GM20431 (cell line): ENCODE measurements around the gene MARCHF10.

Experiments used
- in situ Hi-C: fragments of 300-500 bp; cut with MseI, MboI; formaldehyde crosslinking; loops from one replicate; pipeline ENCODE4 v1.15.0; 2020; ENCODE audit warnings: low sequenced_read_pairs; ENCODE audit not compliant: unreplicated experiment

The MARCHF10 gene

DNA sequence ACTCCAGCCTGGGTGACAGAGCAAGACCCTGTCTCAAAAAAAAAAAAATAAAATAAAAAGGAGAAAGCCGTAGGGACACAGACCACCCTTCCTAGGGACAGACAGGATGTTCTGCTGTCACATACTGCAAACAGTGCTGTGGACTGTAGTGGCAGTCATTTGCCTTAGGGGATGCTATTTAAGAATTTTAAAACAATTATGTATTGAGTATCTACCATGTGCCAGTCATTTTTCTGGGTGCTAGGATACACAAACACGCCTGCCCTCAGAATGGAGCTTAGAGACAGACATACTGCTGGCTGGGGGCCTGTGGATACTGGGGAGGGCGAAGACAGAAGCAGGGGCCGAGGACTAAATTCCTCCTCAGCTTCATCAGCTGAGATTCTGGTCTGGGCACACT is 135.2 kb downstream of the MARCHF10 start:
- in situ Hi-C loops, result no loop called here

DNA sequence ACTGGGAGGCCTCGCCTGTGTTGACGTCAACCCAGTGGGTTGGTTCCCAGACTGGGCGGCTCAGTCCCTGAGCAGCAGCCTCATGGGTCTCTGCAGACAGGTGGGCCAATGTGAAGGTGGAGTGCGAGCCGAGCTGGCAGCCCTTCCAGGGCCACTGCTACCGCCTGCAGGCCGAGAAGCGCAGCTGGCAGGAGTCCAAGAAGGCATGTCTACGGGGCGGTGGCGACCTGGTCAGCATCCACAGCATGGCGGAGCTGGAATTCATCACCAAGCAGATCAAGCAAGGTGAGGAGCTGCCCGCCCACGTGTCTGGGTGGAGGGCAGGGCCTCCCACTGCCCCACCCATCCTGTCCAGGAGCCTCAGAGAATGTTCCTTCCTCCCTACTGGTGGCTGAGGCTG is 136.6 kb downstream of the MARCHF10 start:
- in situ Hi-C loops, result no loop called here

DNA sequence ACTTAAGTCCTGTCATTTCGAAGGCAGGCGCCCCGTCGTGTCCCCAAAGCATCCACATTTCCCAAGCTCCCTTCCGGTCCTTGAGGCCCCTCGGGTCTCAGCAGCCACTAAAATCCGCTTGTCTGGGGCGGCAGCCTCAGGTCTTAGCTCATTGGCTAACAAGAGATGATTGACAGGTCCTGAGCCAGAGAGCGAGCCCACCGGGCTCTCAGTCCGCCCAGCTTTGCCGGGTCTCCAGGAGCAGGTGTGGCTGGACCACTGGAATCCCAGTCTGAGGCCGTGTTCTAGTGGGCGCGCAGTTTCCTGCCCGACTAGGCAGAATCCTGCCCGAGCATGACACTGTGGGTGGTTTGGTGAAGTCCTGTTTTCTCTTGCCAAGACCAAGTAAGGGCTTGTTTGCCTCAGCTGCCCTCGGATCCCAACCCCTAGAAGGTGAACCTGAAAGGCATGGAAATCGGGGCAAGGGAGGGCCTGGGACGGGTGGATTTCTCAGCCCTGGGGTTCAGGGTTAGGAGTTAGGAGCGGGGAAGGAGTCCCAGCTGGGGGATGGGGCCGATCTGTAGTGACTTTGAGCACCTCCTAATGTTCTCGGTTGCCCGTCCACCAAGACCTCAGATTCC is 137.8 kb downstream of the MARCHF10 start:
- in situ Hi-C loops, result no loop called here

DNA sequence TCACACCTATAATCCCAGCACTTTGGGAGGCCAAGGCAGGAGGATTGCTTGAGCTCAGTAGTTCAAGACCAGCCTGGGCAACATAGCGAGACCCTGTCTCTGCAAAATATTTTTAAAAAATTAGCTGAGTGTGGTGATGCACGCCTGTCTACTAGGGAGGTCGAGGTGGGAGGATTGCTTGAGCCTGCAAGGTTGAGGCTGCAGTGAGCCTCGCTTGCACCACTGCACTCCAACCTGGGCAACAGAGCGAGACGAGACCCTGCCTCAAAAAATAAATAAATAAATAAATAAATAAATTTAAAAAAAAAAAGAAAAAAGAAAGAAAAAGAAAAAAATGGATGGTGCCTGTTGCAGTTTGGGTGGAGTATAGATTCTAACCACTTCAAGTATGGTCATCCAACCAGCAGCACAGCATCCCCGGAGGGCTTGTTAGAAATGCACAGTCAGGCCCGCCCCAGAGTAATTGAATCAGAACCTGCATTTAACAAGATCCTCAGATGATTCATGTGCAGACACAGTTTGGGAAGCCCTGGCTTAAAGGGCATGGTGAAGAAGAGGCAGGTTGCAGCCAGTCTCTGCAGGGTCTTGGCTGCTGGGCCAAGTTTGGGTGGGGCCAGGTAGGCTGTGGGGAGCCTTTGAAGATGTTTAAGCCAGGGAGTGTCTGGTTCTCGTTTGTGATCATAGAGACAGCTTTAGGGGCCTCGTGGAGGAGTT is 139.9 kb downstream of the MARCHF10 start:
- in situ Hi-C loops, result no loop called here

DNA sequence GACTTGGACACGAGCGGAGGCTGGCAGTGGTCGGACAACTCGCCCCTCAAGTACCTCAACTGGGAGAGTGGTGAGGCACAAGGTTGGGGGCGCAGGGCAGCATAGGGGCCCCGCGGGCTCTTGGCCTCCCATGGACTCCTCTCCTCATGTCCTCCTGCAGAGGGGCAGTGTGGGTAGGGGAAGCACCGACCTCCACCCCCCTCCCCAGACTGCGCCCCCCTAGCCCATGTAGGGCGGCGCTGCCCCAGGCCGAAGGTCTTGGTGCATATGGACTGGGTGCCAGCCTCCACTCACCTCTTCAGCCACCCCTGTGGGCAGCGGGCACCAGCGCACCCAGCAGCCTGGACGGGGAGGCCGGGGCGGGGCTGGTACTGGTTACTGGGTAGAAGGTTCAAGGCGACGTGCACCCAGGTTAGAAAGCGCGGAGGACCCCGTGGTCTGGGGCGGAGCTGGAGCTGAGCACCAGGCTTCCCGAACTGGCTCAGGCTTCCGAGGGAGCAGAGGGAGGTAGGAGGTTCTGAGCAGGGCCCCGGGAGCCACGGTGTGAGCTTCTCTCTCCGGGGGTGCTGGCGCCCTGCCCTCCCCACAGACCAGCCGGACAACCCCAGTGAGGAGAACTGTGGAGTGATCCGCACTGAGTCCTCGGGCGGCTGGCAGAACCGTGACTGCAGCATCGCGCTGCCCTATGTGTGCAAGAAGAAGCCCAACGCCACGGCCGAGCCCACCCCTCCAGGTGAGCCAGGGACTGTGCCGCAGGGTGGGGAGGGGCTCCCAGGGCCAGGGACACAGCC is 141.1 kb downstream of the MARCHF10 start:
- in situ Hi-C loops, result no loop called here

DNA sequence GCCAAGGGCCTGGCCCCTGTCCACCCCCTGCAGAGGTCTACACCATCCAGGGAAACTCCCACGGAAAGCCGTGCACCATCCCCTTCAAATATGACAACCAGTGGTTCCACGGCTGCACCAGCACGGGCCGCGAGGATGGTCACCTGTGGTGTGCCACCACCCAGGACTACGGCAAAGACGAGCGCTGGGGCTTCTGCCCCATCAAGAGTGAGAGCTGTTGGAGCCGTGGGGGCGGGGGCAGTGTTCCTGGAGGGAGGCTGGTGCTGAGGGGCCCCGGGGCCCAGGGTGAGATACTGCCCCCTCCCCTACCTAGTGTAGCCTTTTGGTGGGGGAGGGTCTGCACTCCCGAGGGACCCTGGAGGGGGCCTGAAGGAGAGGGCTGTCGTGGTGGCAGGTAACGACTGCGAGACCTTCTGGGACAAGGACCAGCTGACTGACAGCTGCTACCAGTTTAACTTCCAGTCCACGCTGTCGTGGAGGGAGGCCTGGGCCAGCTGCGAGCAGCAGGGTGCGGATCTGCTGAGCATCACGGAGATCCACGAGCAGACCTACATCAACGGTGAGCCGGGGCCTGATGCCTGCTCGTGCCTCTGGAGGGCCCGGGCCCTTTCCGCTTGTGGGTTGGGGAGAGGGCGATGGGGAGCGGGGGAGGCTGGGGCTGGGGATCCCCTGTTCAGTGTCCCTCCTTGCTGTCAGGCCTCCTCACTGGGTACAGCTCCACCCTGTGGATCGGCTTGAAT is 141.9 kb downstream of the MARCHF10 start:
- in situ Hi-C loops, result no loop called here

DNA sequence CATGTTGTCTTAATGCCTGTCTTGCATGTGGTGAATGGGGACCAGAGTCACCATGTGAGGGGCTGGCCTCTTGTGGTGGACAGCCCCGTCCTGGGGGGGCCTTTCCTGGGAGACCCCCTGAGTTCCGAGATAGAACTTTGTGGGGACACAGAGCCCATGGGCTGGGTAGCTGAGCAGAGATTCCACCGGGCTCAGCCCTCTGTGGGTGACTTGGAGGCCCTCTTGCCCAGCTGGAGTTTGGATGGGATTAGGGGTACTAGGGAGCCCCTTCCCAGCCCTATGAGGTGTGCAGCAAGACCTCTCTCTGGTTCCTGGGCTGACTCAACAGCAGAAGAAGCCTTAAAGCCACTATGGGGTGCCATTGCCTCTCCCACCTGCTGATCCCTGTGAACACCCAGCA is 142.5 kb downstream of the MARCHF10 start:
- in situ Hi-C loops, result no loop called here

DNA sequence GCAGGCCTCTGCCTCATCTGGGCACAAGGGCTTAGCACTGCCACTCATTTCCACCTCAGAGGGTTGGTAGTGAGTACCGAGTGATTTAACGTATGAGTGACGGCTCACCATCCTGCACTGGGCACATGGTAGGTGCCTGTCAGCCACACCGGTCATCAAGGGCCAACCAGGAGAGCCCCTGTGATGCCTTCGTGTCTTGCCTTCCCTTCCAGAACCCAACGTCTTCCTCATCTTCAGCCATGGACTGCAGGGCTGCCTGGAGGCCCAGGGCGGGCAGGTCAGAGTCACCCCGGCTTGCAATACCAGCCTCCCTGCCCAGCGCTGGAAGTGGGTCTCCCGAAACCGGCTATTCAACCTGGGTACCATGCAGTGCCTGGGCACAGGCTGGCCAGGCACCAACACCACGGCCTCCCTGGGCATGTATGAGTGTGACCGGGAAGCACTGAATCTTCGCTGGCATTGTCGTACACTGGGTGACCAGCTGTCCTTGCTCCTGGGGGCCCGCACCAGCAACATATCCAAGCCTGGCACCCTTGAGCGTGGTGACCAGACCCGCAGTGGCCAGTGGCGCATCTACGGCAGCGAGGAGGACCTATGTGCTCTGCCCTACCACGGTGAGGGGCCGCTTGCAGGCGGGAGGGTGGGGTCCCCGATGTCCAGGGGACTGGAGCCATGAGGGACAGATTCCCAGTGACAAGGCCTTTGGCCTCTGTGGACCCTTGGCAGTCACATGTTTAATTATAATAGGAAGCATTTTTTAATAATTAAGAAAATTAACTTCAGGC is 143.6 kb downstream of the MARCHF10 start:
- in situ Hi-C loops, result no loop called here

DNA sequence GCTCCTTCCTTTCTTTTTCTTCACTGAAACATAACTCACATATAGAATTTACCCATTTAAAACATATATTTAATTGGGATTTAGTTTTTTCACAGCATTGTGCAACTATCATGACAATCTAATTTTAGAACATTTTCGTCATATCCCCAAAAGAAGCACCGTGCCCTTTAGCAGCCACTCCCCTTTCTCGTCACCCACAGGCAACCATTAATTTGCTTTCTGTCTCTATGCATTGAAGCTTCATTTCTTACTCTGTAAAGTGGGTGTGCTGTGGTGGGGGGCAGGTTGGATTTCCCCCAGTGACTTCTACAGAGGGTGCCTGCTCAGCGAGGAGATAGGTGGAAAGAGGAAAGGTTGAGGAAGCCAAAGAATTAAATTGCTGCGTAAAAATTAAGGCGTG is 144.8 kb downstream of the MARCHF10 start:
- in situ Hi-C loops, result no loop called here

DNA sequence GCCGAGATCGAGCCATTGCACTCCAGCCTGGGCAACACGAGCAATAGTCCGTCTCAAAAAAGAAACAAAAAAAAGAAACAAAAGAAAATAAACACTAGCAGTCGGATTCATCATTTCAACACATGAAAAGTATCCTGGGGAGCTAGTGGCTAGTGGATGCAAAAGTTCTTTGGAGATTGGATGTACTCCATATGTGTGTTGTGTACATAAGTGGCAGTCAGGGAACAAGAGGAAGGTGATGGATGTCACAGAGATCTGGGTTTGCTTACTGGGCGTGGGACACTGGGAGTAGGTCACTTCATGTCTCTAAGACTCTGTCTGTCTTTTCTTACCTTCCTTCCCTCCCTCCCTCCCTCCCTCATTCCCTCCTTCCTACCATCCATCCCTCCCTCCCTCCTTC is 145.3 kb downstream of the MARCHF10 start:
- in situ Hi-C loops, result no loop called here

DNA sequence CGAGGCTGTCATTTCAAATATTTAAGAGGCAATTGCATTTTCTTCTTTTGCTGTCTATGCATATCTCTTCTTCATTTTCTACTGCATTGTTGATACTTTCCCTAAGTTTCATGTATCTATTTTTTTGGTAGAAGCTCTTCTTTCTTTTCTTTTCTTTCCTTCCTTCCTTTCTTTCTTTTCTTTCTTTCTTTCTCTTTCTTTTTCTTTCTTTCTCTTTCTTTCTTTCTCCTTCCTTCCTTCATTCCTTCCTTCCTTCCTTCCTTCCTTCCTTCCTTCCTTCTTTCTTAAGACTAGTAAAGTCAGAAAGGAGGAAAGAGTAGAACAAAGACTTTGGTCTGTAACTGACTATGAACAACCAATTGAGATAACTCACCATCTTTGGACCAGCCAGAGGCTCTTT is 146.8 kb downstream of the MARCHF10 start:
- in situ Hi-C loops, result no loop called here

DNA sequence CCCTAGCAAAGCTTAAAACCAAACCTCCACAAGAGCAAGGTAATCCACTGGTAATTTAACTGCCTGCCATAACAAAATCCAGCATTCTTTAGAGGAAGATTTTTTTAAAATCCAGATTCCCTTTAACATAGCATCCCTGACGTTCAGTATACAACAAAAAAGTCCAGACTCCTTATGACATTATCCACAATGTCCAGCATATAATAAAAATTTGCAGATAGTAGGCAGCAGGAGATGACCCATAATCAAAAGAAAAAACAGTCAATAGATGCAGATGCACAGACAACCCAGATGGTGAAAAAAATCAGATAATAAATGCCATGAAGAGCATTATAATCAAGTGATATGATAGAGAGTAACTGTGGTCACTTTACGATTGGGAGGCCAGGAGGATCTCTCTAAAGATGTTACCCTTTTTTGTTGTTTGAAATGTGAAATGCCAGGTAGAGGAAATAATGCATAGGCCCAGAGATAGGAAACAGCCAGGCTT is 147.4 kb downstream of the MARCHF10 start:
- in situ Hi-C loops, result no loop called here

DNA sequence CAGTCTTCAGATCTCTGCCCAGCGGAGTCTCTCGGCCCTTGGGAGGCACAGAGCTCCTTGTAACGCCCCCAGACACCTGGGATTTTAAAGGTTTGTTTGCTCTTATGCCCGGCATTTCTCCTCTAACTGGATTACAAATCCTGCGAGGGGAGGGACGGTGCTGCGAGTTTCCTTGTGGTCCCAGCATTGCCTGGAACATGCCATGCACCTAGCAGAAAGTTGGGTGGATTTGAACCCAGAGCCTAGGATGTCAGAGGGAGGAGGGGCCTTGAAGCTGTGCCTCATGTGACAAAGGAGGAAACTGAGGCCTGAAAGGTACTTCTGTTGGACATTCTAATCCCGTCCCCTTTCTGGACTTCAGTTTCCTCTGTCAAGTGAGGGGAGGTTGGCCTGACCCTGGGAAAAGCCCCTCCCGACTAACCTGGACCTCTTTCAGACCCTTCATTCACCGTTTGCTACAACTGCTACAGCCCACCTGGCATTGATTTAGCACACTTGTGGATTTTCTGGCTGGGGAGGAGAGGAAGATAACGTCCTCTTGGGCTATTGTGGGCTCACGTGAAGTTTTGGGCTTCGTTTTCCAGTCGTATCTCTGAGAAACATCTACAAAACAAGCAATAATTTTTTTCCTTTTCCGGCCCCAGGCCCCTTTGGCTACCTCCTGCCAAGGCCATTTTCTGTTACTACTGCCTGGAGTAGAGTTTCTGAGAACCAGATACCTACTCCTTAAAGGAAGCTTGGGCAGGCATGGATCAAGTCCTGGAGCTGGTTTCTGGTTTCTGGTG is 149.8 kb downstream of the MARCHF10 start:
- in situ Hi-C loops, result no loop called here

DNA sequence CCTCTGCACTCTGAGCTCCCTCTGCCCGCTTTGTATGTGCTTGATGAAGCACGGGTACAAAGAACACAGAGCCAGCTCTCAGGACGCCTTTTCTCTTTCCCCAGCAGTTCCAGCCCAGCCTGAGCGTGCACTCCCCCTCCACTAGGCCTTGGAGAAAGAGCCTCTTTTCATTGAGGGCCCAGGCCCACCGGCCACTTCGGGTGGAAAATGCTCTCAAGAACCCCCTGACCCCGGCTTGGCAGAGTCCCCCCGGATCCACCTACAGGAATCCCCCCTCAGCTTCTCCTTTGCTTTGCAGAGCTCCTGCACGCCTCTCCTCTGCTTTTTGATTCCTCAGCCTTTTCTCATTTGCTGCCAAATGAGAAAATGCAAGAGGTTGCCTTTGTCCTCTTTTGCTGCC is 150.4 kb downstream of the MARCHF10 start:
- in situ Hi-C loops, result no loop called here

DNA sequence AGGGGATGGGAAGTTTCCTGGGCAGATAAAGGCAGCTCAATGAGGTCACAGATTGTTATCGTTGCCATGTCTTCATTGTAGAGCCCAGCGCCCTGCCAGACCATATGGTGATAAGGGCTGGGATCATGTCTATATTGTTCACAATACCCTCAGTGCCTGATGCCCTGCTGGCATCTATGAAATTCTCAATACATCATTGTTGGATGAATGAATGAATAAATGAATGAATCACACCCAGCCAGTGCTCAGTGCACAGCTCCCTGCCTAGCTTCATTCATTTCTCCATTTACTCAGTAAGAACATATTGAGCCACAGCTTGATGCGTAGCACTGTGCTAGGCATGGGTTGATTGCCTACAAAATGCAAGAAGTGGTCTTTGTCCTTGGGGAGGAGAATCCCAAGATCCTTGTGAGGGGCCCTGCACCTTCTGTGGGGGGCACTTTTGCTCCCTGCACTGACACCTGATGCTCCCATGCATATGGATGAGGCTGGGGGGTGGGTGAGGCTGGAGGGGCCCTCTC is 150.9 kb downstream of the MARCHF10 start:
- in situ Hi-C loops, result no loop called here

DNA sequence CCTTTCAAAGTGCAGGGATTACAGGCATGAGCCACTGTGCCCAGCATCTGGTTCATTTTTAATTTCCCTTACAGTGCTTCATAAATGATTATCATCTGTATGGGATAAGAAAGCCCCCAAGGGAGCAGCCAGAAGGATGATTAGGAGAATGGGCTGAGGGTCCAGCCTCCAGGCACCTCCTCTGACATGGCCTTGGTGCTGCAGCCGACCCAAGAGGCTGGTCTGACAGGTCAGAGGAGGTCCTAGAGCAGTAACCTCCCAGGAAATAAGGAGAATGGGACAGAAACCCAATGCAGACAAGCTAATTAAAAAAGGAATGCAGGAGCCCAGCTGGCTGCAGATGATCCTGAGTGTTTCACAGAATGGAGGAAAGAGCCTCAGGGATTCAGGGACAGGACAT is 151.7 kb downstream of the MARCHF10 start:
- in situ Hi-C loops, result no loop called here

DNA sequence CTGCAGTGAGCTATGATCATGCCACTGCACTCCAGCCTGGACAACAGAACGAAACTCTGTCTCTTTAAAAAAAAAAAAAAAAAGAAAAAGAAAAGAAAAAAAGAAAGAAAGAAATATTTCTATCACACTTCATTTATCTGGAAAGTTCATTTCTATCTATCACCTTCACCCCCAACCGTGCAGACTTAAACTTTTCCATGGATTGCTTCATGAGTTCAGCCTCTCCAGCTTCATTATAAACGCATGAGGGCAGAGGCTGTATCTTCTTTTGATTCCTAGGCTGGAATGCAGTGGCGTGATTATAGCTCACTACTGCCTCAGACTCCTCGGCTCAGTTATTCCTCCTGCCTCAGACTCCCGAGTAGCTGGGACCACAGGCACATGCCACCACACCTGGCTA is 152.5 kb downstream of the MARCHF10 start:
- in situ Hi-C loops, result no loop called here

DNA sequence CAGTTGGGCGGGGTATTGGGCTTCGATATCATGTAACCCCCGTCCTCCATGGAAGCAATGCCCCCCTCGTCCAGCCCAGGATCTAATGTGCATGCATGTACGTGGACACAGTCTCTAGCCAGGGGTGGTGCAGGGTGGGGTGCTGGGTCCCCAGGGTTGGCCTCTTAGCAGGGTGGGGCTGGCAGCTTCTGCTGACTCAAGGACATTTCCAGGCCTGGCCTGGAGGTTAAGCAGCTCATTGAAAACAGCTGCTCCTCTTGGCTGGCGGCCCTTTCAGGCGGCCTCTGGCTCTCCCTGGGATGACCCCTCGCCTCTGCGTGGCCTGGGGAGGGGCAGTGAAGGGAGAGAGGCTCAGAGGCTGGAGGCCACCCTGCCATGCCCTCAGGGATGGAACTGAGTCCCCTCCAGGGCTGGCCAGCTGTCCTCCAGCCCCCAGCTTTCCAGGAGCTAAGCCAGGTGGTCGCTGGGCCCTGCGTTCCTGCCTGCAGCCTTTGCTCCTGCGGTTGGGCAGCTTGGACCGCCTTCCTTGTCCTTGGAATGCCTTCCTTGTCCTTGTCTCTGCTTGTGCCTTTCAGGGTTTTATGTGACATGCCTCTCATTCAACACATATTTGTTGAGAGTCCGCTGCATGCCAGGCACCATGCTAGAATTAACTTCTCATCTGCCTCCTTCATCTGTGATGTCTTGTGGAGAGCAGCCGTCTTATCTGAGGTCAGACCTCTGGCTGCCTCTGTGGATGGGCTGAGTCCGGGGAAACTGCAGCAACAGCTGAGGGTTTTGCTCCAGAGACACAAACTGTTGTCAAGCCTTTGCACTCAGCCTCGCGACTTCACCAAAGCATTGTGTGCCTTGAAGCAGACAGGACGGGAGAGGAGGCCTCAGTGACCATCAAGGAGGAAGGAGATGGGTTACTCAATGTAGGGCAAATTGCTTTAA is 154.0 kb downstream of the MARCHF10 start:
- in situ Hi-C loops, result no loop called here
